Chondrocyte (in vitro differentiated cells): Measurements from ENCODE around the gene TK1. TPM values are rescaled to one million over a fixed set of nuclear protein-coding genes. Genes with fewer than 3 reads are reported as not detected.

ENCODE experiments used
- DNase-seq: peaks from one replicate; pipeline ENCODE4 v3.0.0; 2021; ENCODE audit warnings: mixed read lengths, low spot score
- H3K27ac Mint-ChIP-seq: one replicate; pipeline ENCODE4 v1.8.0; 2021; ENCODE audit warnings: mild to moderate bottlenecking, moderate library complexity, mixed read lengths; ENCODE audit not compliant: unreplicated experiment
- H3K27me3 Mint-ChIP-seq: 2 replicates; pipeline ENCODE4 v1.8.0; 2021; ENCODE audit warnings: low read depth, mixed read lengths
- H3K36me3 Mint-ChIP-seq: 2 replicates; pipeline ENCODE4 v1.8.0; 2021; ENCODE audit warnings: low read depth, mixed read lengths
- H3K4me1 Mint-ChIP-seq: 2 replicates; pipeline ENCODE4 v1.8.0; 2021; ENCODE audit warnings: low read depth, mild to moderate bottlenecking, mixed read lengths
- H3K4me3 Mint-ChIP-seq: one replicate; pipeline ENCODE4 v1.8.0; 2021; ENCODE audit warnings: mild to moderate bottlenecking, moderate library complexity, mixed read lengths; ENCODE audit not compliant: unreplicated experiment
- H3K9me3 Mint-ChIP-seq: 2 replicates; pipeline ENCODE4 v1.8.0; 2021; ENCODE audit warnings: low read depth, mixed read lengths
- CTCF ChIP-seq: fragments of 200-600 bp; sonication (generic); IDR thresholded peaks from 2 replicates; pipeline ENCODE4 v1.5.0; 2021; ENCODE audit warnings: antibody characterized with exemption, mild to moderate bottlenecking, moderate library complexity
- total RNA-seq: library from RNA; stranded (reverse); gene quantifications from 3 replicates; pipeline ENCODE4 v1.2.1, GENCODE V29; 2021

The TK1 gene
- total RNA-seq, 1 donor from 2014 or later = 21.1 TPM

GRCh38 chr17:78214016-78214705 lies 27.3 kb upstream of the TK1 start, which contains the start of gene BIRC5:
TSS of gene BIRC5 (plus strand) at chr17:78214253. CDS start at chr17:78214317, 64 bp downstream.
- H3K27me3 Mint-ChIP-seq = no peaks in the 10 kb centered on the region
- H3K4me1 Mint-ChIP-seq = peaks cover 22% of the 10 kb centered on the region
- no peaks in the 10 kb centered on the region for H3K9me3 Mint-ChIP-seq
- peak within 1 kb of the TSS; percentile 81 for H3K4me3 Mint-ChIP-seq
- H3K36me3 Mint-ChIP-seq = no peaks in the 10 kb centered on the region
- no peak for DNase-seq
- no peak for TF ChIP-seq CTCF
- H3K27ac Mint-ChIP-seq = peak within 1 kb of the TSS; percentile 68

- no peaks in the 10 kb centered on the region for H3K9me3 Mint-ChIP-seq
- DNase-seq = no peak
- TF ChIP-seq CTCF = no peak
- H3K27ac Mint-ChIP-seq = no peak overlapping the region
- no peak overlapping the region for H3K4me3 Mint-ChIP-seq
- peaks cover 22% of the 10 kb centered on the region for H3K4me1 Mint-ChIP-seq
- H3K36me3 Mint-ChIP-seq = no peaks in the 10 kb centered on the region
- no peaks in the 10 kb centered on the region for H3K27me3 Mint-ChIP-seq
Observed at GRCh38 chr17:78211032-78211431, 24.2 kb upstream of the TK1 start.

GRCh38 chr17:78210111-78210510 lies 23.3 kb upstream of the TK1 start:
- H3K27me3 Mint-ChIP-seq = no peaks in the 10 kb centered on the region
- no peak for TF ChIP-seq CTCF
- peaks cover 2% of the 10 kb centered on the region for H3K36me3 Mint-ChIP-seq
- no peak for DNase-seq
- H3K9me3 Mint-ChIP-seq = no peaks in the 10 kb centered on the region
- no peak overlapping the region for H3K27ac Mint-ChIP-seq
- peaks cover 16% of the 10 kb centered on the region for H3K4me1 Mint-ChIP-seq
- H3K4me3 Mint-ChIP-seq = no peak overlapping the region

- no peaks in the 10 kb centered on the region for H3K9me3 Mint-ChIP-seq
- no peak overlapping the region for H3K4me3 Mint-ChIP-seq
- no peak for TF ChIP-seq CTCF
- no peaks in the 10 kb centered on the region for H3K27me3 Mint-ChIP-seq
- H3K27ac Mint-ChIP-seq = no peak overlapping the region
- H3K4me1 Mint-ChIP-seq = peaks cover 12% of the 10 kb centered on the region
- H3K36me3 Mint-ChIP-seq = peaks cover 4% of the 10 kb centered on the region
- no peak for DNase-seq
Observed at GRCh38 chr17:78208486-78208885, 21.6 kb upstream of the TK1 start.

- Mint-ChIP-seq H3K9me3 (no peaks in the 10 kb centered on the region), H3K36me3 (peaks cover 4% of the 10 kb centered on the region), H3K27me3 (no peaks in the 10 kb centered on the region), H3K27ac (no peak overlapping the region), H3K4me3 (no peak overlapping the region), H3K4me1 (peaks cover 3% of the 10 kb centered on the region)
- no peak for DNase-seq
- TF ChIP-seq CTCF = peak; percentile 22
Observed at GRCh38 chr17:78206298-78206697, 19.4 kb upstream of the TK1 start.
